Urinary bladder (tissue), 4 donors: ENCODE results near the gene PCF11. TPM values are rescaled to one million over a fixed set of nuclear protein-coding genes. Genes with fewer than 3 reads are reported as not detected.
A peak's percentile ranks its signal among the peaks of the same experiment; 100 is the strongest.
"Not testable (repeated sequence)": the region's sequence is repeated elsewhere in the genome, so short reads cannot be mapped to it uniquely, and the experiment has no call there.

Experiments used
- DNase-seq: peaks from one replicate; pipeline ENCODE4 v3.0.0-alpha.2; 2015; ENCODE audit errors: extremely low spot score
- H3K27ac ChIP-seq: one replicate; pipeline ENCODE4 v1.5.1; 2013; ENCODE audit warnings: low read depth, mild to moderate bottlenecking, moderate library complexity
- H3K36me3 ChIP-seq: one replicate; pipeline ENCODE4 v1.6.1; 2013; ENCODE audit warnings: mild to moderate bottlenecking, moderate library complexity; ENCODE audit not compliant: insufficient read depth
- H3K4me1 ChIP-seq: one replicate; pipeline ENCODE4 v1.6.1; 2013; ENCODE audit warnings: mild to moderate bottlenecking, moderate library complexity; ENCODE audit not compliant: insufficient read depth
- H3K4me3 ChIP-seq: one replicate; pipeline ENCODE4 v1.5.1; 2013; ENCODE audit warnings: low read depth, low read length
- WGBS: extraction: QIAGEN DNeasy Blood & Tissue Kit; methylation state at CpG from one replicate; pipeline ENCODE4 v1.1.7; 2013; 5-methylcytosine and 5-hydroxymethylcytosine counted together
- polyA plus RNA-seq: library from polyadenylated mRNA; stranded (reverse); fragments of 200-250 nt; gene quantifications from one replicate; pipeline ENCODE4 v1.2.3, GENCODE V29; 2013
- total RNA-seq: library from RNA; depleted of rRNA; stranded (reverse); fragments of >200 nt; gene quantifications from one replicate; pipeline ENCODE4 v1.2.3, GENCODE V29; 2014
- donor health status: healthy with polysubstance abuse.
- donor health status: healthy.

PCF11 gene
- total and polyA plus RNA-seq, 2 donors = 38.1 to 75.2 TPM

DNA sequence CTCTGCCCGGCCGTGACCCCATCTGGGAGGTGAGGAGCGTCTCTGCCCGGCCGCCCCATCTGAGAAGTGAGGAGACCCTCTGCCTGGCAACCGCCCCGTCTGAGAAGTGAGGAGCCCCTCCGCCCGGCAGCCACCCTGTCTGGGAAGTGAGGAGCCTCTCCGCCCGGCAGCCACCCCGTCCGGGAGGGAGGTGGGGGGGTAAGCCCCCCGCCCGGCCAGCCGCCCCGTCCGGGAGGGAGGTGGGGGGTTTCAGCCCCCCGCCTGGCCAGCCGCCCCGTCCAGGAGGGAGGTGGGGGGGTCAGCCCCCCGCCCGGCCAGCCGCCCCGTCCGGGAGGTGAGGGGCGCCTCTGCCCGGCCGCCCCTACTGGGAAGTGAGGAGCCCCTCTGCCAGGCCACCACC is 23.7 kb upstream of the PCF11 start:
- not testable (repeated sequence) for DNase-seq, H3K36me3 ChIP-seq, H3K27ac ChIP-seq, H3K4me1 ChIP-seq, H3K4me3 ChIP-seq
- 93% methylated on average over 16 of the region's 29 CpGs for WGBS

- 62% methylated on average over 6 of the region's 6 CpGs for WGBS
- Histone ChIP-seq H3K36me3 (no peaks in the 10 kb centered on the region), H3K4me3 (no peak overlapping the region), H3K4me1 (no peaks in the 10 kb centered on the region), H3K27ac (peak overlapping the region; percentile 45)
- DNase-seq = no peak
Observed at GRCh38 chr11:83139310-83139709, 17.6 kb upstream of the PCF11 start.

- 93% methylated on average over 11 of the region's 11 CpGs for WGBS
- Histone ChIP-seq H3K4me3 (no peak overlapping the region), H3K4me1 (no peaks in the 10 kb centered on the region), H3K27ac (no peak overlapping the region), H3K36me3 (no peaks in the 10 kb centered on the region)
- no peak for DNase-seq
Observed at GRCh38 chr11:83140691-83141455, 16.1 kb upstream of the PCF11 start.

- 72% methylated on average over 4 of the region's 4 CpGs for WGBS
Observed at GRCh38 chr11:83147895-83148294, 9.0 kb upstream of the PCF11 start.

GRCh38 chr11:83150450-83150849 is 6.5 kb upstream of the PCF11 start:
- Histone ChIP-seq H3K4me3 (no peak overlapping the region), H3K4me1 (no peaks in the 10 kb centered on the region), H3K27ac (no peak overlapping the region), H3K36me3 (no peaks in the 10 kb centered on the region)
- 84% methylated on average over 2 of the region's 2 CpGs for WGBS
- DNase-seq = no peak

More at GRCh38 chr11:83147895-83148294, 9.0 kb upstream of the PCF11 start:
- no peaks in the 10 kb centered on the region for H3K4me1 ChIP-seq
- no peak overlapping the region for H3K27ac ChIP-seq
- DNase-seq = no peak
- H3K36me3 ChIP-seq = no peaks in the 10 kb centered on the region
- no peak overlapping the region for H3K4me3 ChIP-seq

- 89% methylated on average over 10 of the region's 10 CpGs for WGBS
- Histone ChIP-seq H3K36me3 (no peaks in the 10 kb centered on the region), H3K4me1 (no peaks in the 10 kb centered on the region)
Observed at GRCh38 chr11:83151274-83151977, 5.5 kb upstream of the PCF11 start.

DNA sequence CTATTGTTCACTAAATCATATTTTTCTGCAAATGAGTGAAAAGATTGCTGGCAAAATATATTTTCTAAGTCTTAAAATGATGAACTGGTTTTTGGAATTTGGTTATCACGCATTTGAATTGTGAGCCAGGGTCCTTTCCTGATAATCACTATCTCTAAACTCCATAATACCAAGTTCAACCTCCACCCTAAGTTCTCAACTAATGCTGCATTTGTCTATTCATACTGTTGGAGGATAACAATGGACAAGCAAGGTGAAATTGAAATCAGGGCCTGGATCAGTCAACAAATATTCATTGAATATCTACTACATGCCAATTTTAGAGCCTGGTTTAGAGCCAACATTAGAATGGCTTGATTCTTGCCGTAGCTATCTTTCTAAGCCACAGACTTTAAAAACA is 4.7 kb upstream of the PCF11 start:
- 93% methylated on average over 2 of the region's 2 CpGs for WGBS

More at GRCh38 chr11:83151274-83151977, 5.5 kb upstream of the PCF11 start:
- Histone ChIP-seq H3K4me3 (no peak overlapping the region), H3K27ac (no peak overlapping the region)
- no peak for DNase-seq

DNA sequence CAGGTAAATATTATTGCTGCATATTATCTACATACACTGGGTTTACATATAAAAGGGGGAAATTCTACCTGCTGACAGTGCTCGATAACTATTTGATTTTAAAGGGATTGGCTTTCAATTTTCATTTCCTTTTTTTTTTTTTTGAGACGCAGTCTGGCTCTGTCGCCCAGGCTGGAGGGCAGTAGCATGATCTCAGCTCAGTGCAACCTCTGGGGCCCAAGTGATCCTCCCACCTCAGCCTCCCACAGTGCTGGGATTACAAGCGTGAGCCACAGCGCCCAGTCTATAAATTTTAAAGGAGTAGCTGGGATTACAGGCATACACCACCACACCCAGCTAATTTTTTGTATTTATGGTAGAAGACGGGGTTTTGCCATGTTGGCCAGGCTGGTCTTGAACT is 3.2 kb upstream of the PCF11 start:
- no peaks in the 10 kb centered on the region for H3K4me1 ChIP-seq
- DNase-seq = no peak
- no peak overlapping the region for H3K4me3 ChIP-seq
- 88% methylated on average over 6 of the region's 6 CpGs for WGBS
- H3K36me3 ChIP-seq = no peaks in the 10 kb centered on the region
- peak overlapping the region; percentile 5 for H3K27ac ChIP-seq

More for the DNA sequence above, 4.7 kb upstream of the PCF11 start:
- no peak overlapping the region for H3K27ac ChIP-seq
- H3K4me3 ChIP-seq = no peak overlapping the region
- no peaks in the 10 kb centered on the region for H3K36me3 ChIP-seq
- DNase-seq = no peak
- H3K4me1 ChIP-seq = no peaks in the 10 kb centered on the region

- peak; percentile 99 for DNase-seq
- peak overlapping the region; percentile 84 for H3K27ac ChIP-seq
- H3K4me3 ChIP-seq = peak overlapping the region; percentile 36
- H3K36me3 ChIP-seq = no peaks in the 10 kb centered on the region
- under 1% methylated on average over 35 of the region's 35 CpGs for WGBS
- H3K4me1 ChIP-seq = no peaks in the 10 kb centered on the region
Observed at GRCh38 chr11:83156144-83156995, 561 bp upstream of the PCF11 start.

DNA sequence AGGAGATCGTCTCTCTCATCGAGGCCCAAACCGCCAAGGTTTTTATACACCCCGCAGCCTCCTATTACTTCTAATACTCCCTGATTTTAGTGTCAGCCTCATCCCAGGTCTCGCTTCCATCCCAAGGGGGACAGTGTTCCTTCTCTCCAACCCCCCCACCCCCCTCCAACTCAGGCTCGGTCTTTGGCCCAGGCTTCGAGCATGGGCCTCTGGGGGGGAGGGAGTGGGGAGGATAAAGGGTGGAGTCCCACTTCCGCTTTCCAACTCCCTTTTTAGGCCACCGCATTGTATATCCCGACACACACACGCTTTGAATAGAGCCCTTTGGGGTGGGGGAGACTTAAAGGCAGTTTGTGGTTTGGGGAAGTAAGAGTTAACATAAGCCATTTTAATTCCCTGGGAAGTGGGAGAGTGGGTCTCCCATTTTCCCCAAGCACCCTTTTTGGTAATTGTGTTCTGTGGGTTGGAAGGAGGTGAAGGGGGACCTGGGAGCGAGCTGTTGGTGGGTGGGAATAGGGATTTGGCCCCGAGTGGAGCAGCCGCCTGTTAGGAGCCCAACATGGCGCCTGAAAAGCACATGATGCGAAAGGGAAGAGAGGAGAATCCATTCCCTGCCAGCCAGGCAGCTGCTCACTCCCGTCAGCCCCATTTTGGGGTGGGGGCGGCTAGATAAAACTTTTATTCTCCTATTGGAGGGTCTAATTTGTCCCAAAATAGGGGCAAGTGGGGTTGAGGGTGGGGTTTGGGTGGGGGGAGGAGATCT is 844 bp downstream of the PCF11 start:
- DNase-seq = peak; percentile 45
- peak overlapping the region; percentile 93 for H3K4me3 ChIP-seq
- WGBS = under 1% methylated on average over 18 of the region's 18 CpGs

GRCh38 chr11:83158357-83158786 is 1.4 kb downstream of the PCF11 start:
- Histone ChIP-seq H3K36me3 (no peaks in the 10 kb centered on the region), H3K27ac (peak overlapping the region; percentile 100), H3K4me3 (peak overlapping the region; percentile 93), H3K4me1 (no peaks in the 10 kb centered on the region)
- no peak for DNase-seq
- under 1% methylated on average over 5 of the region's 5 CpGs for WGBS

More for the DNA sequence above, 844 bp downstream of the PCF11 start:
- Histone ChIP-seq H3K27ac (peak overlapping the region; percentile 100), H3K36me3 (no peaks in the 10 kb centered on the region), H3K4me1 (no peaks in the 10 kb centered on the region)

GRCh38 chr11:83158965-83159901 is 2.3 kb downstream of the PCF11 start:
- 9% methylated on average over 15 of the region's 15 CpGs for WGBS
- Histone ChIP-seq H3K4me3 (peak overlapping the region; percentile 93), H3K36me3 (no peaks in the 10 kb centered on the region), H3K4me1 (no peaks in the 10 kb centered on the region), H3K27ac (peak overlapping the region; percentile 73)
- no peak for DNase-seq
